GM23338 (cell line): ENCODE measurements around the gene NDUFV2.

Experiments used
- CREB1 ChIP-seq: fragments of 250-450 bp; sonication (Bioruptor Pico); IDR thresholded peaks from 2 replicates; pipeline ENCODE4 v1.5.0; 2020; ENCODE audit warnings: low read depth, mild to moderate bottlenecking, moderate library complexity
- EZH2 ChIP-seq: fragments of 200-600 bp; sonication (generic); IDR thresholded peaks from one replicate; pipeline ENCODE4 v1.8.0; 2017; ENCODE audit warnings: antibody characterized with exemption, mild to moderate bottlenecking, low read depth; ENCODE audit not compliant: unreplicated experiment
- EZH2phosphoT487 ChIP-seq: fragments of 200-600 bp; sonication (generic); IDR thresholded peaks from one replicate; pipeline ENCODE4 v1.8.1; 2018; ENCODE audit warnings: antibody characterized with exemption; ENCODE audit not compliant: unreplicated experiment
- JUNB ChIP-seq: IDR thresholded peaks from one replicate; pipeline ENCODE4 v1.6.1; 2016; ENCODE audit warnings: antibody characterized with exemption; ENCODE audit not compliant: unreplicated experiment
- POLR2AphosphoS5 ChIP-seq: IDR thresholded peaks from 2 replicates; pipeline ENCODE4 v1.6.1; 2016; ENCODE audit warnings: antibody characterized with exemption, low read depth
- STAT1 ChIP-seq: IDR thresholded peaks from one replicate; pipeline ENCODE4 v1.6.1; 2016; ENCODE audit warnings: antibody characterized with exemption; ENCODE audit not compliant: unreplicated experiment
- ZNF114 ChIP-seq: fragments of 250-450 bp; sonication (Bioruptor Pico); IDR thresholded peaks from 2 replicates; pipeline ENCODE4 v1.5.0; 2020; ENCODE audit warnings: mild to moderate bottlenecking, moderate library complexity
- ZNF331 ChIP-seq: fragments of 250-450 bp; sonication (Bioruptor Pico); IDR thresholded peaks from 2 replicates; pipeline ENCODE4 v1.5.0; 2020; ENCODE audit warnings: low read depth, mild to moderate bottlenecking, moderate library complexity
- TF ChIP-seq, protein P1 (sequence below): IDR thresholded peaks from one replicate; pipeline ENCODE4 v1.6.1; 2018; ENCODE audit warnings: antibody characterized with exemption; ENCODE audit not compliant: unreplicated experiment
- TF ChIP-seq, protein P2 (sequence below), 2 experiments: fragments of 200-600 bp in 1 of 2; sonication (generic) in 1 of 2; conservative IDR thresholded peaks; 2 replicates each; pipeline versions ENCODE4 v1.5.1 to v1.6.1; 2016 to 2017; ENCODE audit warnings: antibody characterized with exemption in 2 of 2, low read depth in 2 of 2, mild to moderate bottlenecking in 2 of 2, moderate library complexity in 1 of 2
- TF ChIP-seq, protein P3 (sequence below): fragments of 250-450 bp; sonication (Bioruptor Pico); IDR thresholded peaks from 2 replicates; pipeline ENCODE4 v1.5.0; 2020; ENCODE audit warnings: mild to moderate bottlenecking, moderate library complexity
- TF ChIP-seq, protein P4 (sequence below): IDR thresholded peaks from 2 replicates; pipeline ENCODE4 v1.6.1; 2016; ENCODE audit warnings: antibody characterized with exemption

DNA sequence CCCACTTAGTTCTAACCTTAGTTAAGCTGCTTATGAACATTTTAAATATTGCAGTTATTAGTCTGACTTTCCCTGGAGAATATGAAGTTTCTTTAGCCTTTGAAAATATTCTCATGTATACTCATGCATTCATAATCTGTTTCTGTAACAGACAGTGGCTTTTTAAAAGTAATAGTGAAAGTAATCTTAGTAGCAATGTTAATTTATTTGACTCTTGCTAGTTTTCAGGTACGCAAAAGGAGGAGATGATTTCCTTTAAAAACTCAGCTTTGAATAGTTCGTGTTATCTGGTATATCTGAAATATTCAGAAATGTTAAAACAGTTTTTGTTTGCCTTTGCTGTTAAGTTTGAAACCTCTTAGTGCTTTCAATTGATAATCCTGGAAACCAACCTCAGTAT lies 37.9 kb downstream of the NDUFV2 start:
- TF ChIP-seq, protein P1, sequence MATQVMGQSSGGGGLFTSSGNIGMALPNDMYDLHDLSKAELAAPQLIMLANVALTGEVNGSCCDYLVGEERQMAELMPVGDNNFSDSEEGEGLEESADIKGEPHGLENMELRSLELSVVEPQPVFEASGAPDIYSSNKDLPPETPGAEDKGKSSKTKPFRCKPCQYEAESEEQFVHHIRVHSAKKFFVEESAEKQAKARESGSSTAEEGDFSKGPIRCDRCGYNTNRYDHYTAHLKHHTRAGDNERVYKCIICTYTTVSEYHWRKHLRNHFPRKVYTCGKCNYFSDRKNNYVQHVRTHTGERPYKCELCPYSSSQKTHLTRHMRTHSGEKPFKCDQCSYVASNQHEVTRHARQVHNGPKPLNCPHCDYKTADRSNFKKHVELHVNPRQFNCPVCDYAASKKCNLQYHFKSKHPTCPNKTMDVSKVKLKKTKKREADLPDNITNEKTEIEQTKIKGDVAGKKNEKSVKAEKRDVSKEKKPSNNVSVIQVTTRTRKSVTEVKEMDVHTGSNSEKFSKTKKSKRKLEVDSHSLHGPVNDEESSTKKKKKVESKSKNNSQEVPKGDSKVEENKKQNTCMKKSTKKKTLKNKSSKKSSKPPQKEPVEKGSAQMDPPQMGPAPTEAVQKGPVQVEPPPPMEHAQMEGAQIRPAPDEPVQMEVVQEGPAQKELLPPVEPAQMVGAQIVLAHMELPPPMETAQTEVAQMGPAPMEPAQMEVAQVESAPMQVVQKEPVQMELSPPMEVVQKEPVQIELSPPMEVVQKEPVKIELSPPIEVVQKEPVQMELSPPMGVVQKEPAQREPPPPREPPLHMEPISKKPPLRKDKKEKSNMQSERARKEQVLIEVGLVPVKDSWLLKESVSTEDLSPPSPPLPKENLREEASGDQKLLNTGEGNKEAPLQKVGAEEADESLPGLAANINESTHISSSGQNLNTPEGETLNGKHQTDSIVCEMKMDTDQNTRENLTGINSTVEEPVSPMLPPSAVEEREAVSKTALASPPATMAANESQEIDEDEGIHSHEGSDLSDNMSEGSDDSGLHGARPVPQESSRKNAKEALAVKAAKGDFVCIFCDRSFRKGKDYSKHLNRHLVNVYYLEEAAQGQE = no peak
- TF ChIP-seq, protein P2, sequence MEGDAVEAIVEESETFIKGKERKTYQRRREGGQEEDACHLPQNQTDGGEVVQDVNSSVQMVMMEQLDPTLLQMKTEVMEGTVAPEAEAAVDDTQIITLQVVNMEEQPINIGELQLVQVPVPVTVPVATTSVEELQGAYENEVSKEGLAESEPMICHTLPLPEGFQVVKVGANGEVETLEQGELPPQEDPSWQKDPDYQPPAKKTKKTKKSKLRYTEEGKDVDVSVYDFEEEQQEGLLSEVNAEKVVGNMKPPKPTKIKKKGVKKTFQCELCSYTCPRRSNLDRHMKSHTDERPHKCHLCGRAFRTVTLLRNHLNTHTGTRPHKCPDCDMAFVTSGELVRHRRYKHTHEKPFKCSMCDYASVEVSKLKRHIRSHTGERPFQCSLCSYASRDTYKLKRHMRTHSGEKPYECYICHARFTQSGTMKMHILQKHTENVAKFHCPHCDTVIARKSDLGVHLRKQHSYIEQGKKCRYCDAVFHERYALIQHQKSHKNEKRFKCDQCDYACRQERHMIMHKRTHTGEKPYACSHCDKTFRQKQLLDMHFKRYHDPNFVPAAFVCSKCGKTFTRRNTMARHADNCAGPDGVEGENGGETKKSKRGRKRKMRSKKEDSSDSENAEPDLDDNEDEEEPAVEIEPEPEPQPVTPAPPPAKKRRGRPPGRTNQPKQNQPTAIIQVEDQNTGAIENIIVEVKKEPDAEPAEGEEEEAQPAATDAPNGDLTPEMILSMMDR (conservative IDR thresholded peaks at IDR 0.05; ENCODE audit: low read depth in 2 of 2) = no peak
- TF ChIP-seq, protein P3, sequence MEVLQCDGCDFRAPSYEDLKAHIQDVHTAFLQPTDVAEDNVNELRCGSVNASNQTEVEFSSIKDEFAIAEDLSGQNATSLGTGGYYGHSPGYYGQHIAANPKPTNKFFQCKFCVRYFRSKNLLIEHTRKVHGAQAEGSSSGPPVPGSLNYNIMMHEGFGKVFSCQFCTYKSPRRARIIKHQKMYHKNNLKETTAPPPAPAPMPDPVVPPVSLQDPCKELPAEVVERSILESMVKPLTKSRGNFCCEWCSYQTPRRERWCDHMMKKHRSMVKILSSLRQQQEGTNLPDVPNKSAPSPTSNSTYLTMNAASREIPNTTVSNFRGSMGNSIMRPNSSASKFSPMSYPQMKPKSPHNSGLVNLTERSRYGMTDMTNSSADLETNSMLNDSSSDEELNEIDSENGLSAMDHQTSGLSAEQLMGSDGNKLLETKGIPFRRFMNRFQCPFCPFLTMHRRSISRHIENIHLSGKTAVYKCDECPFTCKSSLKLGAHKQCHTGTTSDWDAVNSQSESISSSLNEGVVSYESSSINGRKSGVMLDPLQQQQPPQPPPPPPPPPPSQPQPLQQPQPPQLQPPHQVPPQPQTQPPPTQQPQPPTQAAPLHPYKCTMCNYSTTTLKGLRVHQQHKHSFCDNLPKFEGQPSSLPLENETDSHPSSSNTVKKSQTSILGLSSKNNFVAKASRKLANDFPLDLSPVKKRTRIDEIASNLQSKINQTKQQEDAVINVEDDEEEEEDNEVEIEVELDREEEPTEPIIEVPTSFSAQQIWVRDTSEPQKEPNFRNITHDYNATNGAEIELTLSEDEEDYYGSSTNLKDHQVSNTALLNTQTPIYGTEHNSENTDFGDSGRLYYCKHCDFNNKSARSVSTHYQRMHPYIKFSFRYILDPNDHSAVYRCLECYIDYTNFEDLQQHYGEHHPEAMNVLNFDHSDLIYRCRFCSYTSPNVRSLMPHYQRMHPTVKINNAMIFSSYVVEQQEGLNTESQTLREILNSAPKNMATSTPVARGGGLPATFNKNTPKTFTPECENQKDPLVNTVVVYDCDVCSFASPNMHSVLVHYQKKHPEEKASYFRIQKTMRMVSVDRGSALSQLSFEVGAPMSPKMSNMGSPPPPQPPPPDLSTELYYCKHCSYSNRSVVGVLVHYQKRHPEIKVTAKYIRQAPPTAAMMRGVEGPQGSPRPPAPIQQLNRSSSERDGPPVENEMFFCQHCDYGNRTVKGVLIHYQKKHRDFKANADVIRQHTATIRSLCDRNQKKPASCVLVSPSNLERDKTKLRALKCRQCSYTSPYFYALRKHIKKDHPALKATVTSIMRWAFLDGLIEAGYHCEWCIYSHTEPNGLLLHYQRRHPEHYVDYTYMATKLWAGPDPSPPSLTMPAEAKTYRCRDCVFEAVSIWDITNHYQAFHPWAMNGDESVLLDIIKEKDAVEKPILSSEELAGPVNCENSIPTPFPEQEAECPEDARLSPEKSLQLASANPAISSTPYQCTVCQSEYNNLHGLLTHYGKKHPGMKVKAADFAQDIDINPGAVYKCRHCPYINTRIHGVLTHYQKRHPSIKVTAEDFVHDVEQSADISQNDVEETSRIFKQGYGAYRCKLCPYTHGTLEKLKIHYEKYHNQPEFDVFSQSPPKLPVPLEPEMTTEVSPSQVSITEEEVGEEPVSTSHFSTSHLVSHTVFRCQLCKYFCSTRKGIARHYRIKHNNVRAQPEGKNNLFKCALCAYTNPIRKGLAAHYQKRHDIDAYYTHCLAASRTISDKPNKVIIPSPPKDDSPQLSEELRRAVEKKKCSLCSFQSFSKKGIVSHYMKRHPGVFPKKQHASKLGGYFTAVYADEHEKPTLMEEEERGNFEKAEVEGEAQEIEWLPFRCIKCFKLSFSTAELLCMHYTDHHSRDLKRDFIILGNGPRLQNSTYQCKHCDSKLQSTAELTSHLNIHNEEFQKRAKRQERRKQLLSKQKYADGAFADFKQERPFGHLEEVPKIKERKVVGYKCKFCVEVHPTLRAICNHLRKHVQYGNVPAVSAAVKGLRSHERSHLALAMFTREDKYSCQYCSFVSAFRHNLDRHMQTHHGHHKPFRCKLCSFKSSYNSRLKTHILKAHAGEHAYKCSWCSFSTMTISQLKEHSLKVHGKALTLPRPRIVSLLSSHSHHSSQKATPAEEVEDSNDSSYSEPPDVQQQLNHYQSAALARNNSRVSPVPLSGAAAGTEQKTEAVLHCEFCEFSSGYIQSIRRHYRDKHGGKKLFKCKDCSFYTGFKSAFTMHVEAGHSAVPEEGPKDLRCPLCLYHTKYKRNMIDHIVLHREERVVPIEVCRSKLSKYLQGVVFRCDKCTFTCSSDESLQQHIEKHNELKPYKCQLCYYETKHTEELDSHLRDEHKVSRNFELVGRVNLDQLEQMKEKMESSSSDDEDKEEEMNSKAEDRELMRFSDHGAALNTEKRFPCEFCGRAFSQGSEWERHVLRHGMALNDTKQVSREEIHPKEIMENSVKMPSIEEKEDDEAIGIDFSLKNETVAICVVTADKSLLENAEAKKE (CRISPR knock-in tag) = no peak
- TF ChIP-seq EZH2phosphoT487 (no peak), POLR2AphosphoS5 (no peak), JUNB (no peak), EZH2 (no peak), ZNF114 (CRISPR knock-in tag) (no peak), STAT1 (no peak), CREB1 (CRISPR knock-in tag) (no peak), ZNF331 (CRISPR knock-in tag) (no peak)
- TF ChIP-seq, protein P4, sequence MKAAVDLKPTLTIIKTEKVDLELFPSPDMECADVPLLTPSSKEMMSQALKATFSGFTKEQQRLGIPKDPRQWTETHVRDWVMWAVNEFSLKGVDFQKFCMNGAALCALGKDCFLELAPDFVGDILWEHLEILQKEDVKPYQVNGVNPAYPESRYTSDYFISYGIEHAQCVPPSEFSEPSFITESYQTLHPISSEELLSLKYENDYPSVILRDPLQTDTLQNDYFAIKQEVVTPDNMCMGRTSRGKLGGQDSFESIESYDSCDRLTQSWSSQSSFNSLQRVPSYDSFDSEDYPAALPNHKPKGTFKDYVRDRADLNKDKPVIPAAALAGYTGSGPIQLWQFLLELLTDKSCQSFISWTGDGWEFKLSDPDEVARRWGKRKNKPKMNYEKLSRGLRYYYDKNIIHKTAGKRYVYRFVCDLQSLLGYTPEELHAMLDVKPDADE = no peak
